Fibroblast of villous mesenchyme (primary cell): ENCODE results near the gene GMDS. TPM values are rescaled to one million over a fixed set of nuclear protein-coding genes. Genes with fewer than 3 reads are reported as not detected.

Source experiments
- DNase-seq: peaks from one replicate; pipeline ENCODE4 v3.0.0-alpha.2; 2010; ENCODE audit warnings: low read depth
- H3K4me3 ChIP-seq: 2 replicates; pipeline ENCODE4 v1.5.1; 2011; ENCODE audit warnings: low read depth, mild to moderate bottlenecking, low read length
- CTCF ChIP-seq: IDR thresholded peaks from 2 replicates; pipeline ENCODE4 v1.5.1; 2012; ENCODE audit warnings: low read depth, mild to moderate bottlenecking, low read length; ENCODE audit not compliant: insufficient read depth
- total RNA-seq: library from RNA; depleted of rRNA; stranded (reverse); fragments of >200 nt; gene quantifications from 2 replicates; pipeline ENCODE4 v1.2.3, GENCODE V29; 2012

Gene GMDS
- total RNA-seq, 1 donor, result 6.5 TPM

GRCh38 chr6:1984346-1984994 lies 260.9 kb downstream of the GMDS start:
- no peak overlapping the region for H3K4me3 ChIP-seq
- no peak for TF ChIP-seq CTCF
- no peak for DNase-seq

GRCh38 chr6:1983850-1984249 lies 261.6 kb downstream of the GMDS start:
- DNase-seq, result no peak
- TF ChIP-seq CTCF, result no peak
- no peak overlapping the region for H3K4me3 ChIP-seq

GRCh38 chr6:1972962-1973361 lies 272.4 kb downstream of the GMDS start:
- DNase-seq, result peak; percentile 8

GRCh38 chr6:1971612-1972011 lies 273.8 kb downstream of the GMDS start:
- DNase-seq, result no peak
- no peak overlapping the region for H3K4me3 ChIP-seq
- no peak for TF ChIP-seq CTCF

More at GRCh38 chr6:1972962-1973361, 272.4 kb downstream of the GMDS start:
- TF ChIP-seq CTCF, result no peak
- no peak overlapping the region for H3K4me3 ChIP-seq

GRCh38 chr6:1970151-1970561 lies 275.2 kb downstream of the GMDS start:
- TF ChIP-seq CTCF, result no peak
- peak; percentile 31 for DNase-seq
- H3K4me3 ChIP-seq, result no peak overlapping the region

- TF ChIP-seq CTCF, result no peak
- H3K4me3 ChIP-seq, result no peak overlapping the region
- DNase-seq, result no peak
These were observed 278.7 kb downstream of the GMDS start for GRCh38 chr6:1966713-1967112.
